Esophagus muscularis mucosa (tissue), 4 donors: Measurements from ENCODE around the gene ARL2BP.

Experiments used
- CTCF ChIP-seq, 3 experiments: fragments of 200-600 bp in 2 of 3; fragments of 450-650 bp in 1 of 3; sonication (generic) in 2 of 3; IDR thresholded peaks; one replicate each; pipeline ENCODE4 v1.5.1; 2017 to 2019; ENCODE audit warnings: antibody characterized with exemption in 3 of 3, mild to moderate bottlenecking in 2 of 3, moderate library complexity in 1 of 3
- EP300 ChIP-seq: sonication (generic); formaldehyde crosslinking; IDR thresholded peaks from one replicate; pipeline ENCODE4 v1.6.1; 2017; ENCODE audit warnings: antibody characterized with exemption
- POLR2A ChIP-seq: fragments of 450-650 bp; IDR thresholded peaks from one replicate; pipeline ENCODE4 v1.6.1; 2017; ENCODE audit warnings: antibody characterized with exemption, moderate library complexity, mild to moderate bottlenecking, low read depth

- TF ChIP-seq POLR2A (no peak), CTCF (IDR thresholded peaks at IDR 0.05) (no peak), EP300 (no peak)
Measured at GRCh38 chr16:57229079-57229478, 16.0 kb upstream of the ARL2BP start.
